Activated naive CD8-positive, alpha-beta T cell treated with anti-CD3 and anti-CD28 coated beads for 36 hours (primary cell): ENCODE data around the gene SKA1. TPM values are rescaled to one million over a fixed set of nuclear protein-coding genes. Genes with fewer than 3 reads are reported as not detected.
A peak's percentile ranks its signal among the peaks of the same experiment; 100 is the strongest.
"Not testable (repeated sequence)": the region's sequence is repeated elsewhere in the genome, so short reads cannot be mapped to it uniquely, and the experiment has no call there.

ENCODE experiments used
- DNase-seq: peaks from one replicate; pipeline ENCODE4 v3.0.0; 2021
- H3K27ac Mint-ChIP-seq: one replicate; pipeline ENCODE4 v1.8.0; 2022; ENCODE audit warnings: mild to moderate bottlenecking, moderate library complexity, mixed read lengths
- H3K27me3 Mint-ChIP-seq: one replicate; pipeline ENCODE4 v1.8.0; 2022; ENCODE audit warnings: mild to moderate bottlenecking, mixed read lengths
- H3K36me3 Mint-ChIP-seq: one replicate; pipeline ENCODE4 v1.8.0; 2021; ENCODE audit warnings: mild to moderate bottlenecking, mixed read lengths
- H3K4me1 Mint-ChIP-seq: one replicate; pipeline ENCODE4 v1.8.0; 2021; ENCODE audit warnings: mixed read lengths
- H3K4me3 Mint-ChIP-seq: one replicate; pipeline ENCODE4 v1.8.0; 2022; ENCODE audit warnings: mild to moderate bottlenecking, moderate library complexity, mixed read lengths
- H3K9me3 Mint-ChIP-seq: one replicate; pipeline ENCODE4 v1.8.0; 2022; ENCODE audit warnings: mixed read lengths
- total RNA-seq, 2 experiments: library from RNA; stranded (reverse); gene quantifications; one replicate each; pipeline ENCODE4 v1.2.3, GENCODE V29; 2021

The SKA1 gene
- total RNA-seq, 2 experiments from 2014 or later, result 37.5 to 38.8 TPM

DNA sequence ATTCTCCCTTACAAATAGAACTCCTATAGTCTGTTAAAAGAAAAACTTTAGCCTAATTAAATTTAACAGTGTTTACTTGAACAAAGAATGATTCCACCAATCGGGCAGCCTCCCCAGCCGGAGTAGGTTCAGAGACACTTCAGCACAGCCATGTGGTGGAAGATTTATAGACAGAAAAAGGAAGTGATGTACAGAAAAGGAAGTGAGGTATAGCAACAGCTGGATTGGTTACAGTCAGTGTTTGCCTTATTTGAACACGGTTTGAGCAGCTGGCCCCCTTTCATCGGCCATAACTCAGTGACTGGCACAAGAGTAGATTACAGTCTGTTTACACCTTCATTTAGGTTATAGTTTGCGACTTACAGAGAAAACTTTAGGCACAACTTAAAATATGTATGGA, 2.1 kb upstream of the SKA1 start:
- peaks cover 5% of the 10 kb centered on the region for H3K4me1 Mint-ChIP-seq
- DNase-seq, result no peak
- no peak overlapping the region for H3K4me3 Mint-ChIP-seq
- peaks cover 5% of the 10 kb centered on the region for H3K36me3 Mint-ChIP-seq
- peaks cover 13% of the 10 kb centered on the region for H3K9me3 Mint-ChIP-seq
- H3K27me3 Mint-ChIP-seq, result peaks cover 24% of the 10 kb centered on the region
- no peak overlapping the region for H3K27ac Mint-ChIP-seq

DNA sequence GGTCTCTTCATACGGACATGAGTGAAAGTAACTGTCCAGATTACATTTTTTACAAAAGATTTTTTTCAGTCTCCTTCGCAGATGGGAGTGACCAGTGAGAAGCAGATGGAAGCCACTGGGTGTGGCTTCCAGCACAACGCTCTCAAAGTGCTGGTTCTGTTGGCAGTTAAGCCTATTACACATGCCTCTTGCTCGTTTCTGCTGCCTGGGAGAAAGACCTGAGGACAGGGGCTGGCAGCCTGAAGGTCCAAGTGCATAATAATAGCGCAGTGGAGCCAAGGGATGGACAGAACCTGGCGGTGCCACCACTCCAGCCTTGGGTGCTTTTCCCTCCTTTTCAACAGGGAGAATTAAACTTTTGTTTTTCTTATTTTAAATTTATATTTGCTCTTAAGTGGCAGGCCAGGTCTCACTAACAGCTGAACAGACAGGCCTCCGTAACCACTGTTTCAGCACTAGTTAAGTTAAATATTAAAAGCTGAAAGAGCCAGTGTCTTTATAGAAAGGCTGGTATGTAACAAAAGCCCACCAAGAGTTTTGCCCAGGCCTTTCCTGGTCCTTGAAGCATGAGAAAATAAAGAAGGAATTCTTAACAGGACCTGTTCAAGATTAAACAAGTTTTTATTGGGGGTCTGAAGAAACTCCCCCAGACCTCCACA, 1.2 kb upstream of the SKA1 start:
- Mint-ChIP-seq H3K4me1 (peaks cover 5% of the 10 kb centered on the region), H3K4me3 (no peak overlapping the region), H3K27ac (no peak overlapping the region), H3K36me3 (peaks cover 5% of the 10 kb centered on the region), H3K9me3 (peaks cover 13% of the 10 kb centered on the region), H3K27me3 (peaks cover 18% of the 10 kb centered on the region)
- DNase-seq, result no peak

- Mint-ChIP-seq H3K27ac (peak overlapping the region; percentile 89), H3K4me3 (peak overlapping the region; percentile 88), H3K27me3 (peaks cover 16% of the 10 kb centered on the region), H3K4me1 (peaks cover 5% of the 10 kb centered on the region), H3K36me3 (peaks cover 5% of the 10 kb centered on the region), H3K9me3 (peaks cover 11% of the 10 kb centered on the region)
- no peak for DNase-seq
Observed at GRCh38 chr18:50374220-50374752, 560 bp upstream of the SKA1 start.

DNA sequence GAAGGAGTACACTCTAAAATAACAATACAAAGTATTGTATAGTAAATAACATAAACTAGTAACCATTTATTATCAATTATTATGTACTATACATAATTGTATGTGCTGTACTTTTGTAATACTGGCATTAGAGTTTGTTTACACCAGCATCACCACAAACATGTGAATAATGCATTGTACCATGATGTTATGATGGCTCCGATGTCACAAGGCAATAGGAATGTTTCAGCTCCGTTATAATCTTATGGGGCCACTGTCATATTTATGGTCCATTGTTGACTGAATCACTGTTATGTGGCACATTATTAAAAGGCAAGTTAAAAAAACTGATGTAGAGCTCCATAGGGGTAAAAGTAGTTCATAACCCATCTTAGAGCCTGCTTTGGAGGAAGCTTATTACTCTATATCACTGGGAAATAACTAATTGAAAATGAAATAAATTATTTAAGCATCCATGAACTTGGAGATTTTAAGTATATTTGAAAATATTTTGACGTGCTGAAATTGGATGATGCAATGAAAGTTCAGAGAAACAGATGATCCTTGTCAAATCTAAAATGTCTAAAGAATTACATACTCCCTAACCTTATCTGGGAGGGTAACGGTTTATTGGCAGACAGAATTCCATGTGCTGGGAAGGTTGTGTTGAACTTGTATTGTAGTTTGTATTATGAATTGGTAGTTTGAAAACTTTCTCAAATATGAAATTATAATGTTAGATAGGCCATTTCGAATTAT, 2.4 kb downstream of the SKA1 start:
- Mint-ChIP-seq H3K36me3 (peaks cover 11% of the 10 kb centered on the region), H3K4me1 (peaks cover 5% of the 10 kb centered on the region), H3K27me3 (no peaks in the 10 kb centered on the region), H3K4me3 (no peak overlapping the region), H3K9me3 (peaks cover 2% of the 10 kb centered on the region), H3K27ac (no peak overlapping the region)
- DNase-seq, result no peak

GRCh38 chr18:50388988-50389387, 14.1 kb downstream of the SKA1 start:
- no peaks in the 10 kb centered on the region for H3K4me1 Mint-ChIP-seq
- no peaks in the 10 kb centered on the region for H3K27me3 Mint-ChIP-seq
- DNase-seq, result no peak
- H3K27ac Mint-ChIP-seq, result no peak overlapping the region
- peaks cover 39% of the 10 kb centered on the region for H3K36me3 Mint-ChIP-seq
- H3K9me3 Mint-ChIP-seq, result no peaks in the 10 kb centered on the region
- H3K4me3 Mint-ChIP-seq, result no peak overlapping the region

DNA sequence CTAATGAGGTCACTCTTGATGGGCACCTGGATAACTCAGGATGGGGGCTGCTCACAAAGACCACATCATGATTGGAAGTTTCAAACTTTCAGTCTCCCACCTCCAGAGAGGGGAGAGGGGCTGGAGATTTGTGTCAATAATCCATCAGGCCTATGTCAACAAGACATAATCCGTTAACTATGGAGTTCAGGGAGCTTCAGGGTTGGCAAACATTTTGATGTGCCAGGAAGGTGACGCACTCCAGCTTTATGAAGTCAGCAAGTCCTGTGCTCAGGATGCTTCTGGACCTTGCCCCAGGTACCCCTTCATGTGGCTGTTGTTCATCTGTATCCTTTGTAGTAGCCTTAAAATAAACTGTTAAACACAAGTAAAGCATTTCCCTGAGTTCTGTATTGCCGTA, 19.0 kb downstream of the SKA1 start:
- Mint-ChIP-seq H3K4me3 (no peak overlapping the region), H3K27me3 (peaks cover 9% of the 10 kb centered on the region), H3K9me3 (peaks cover 4% of the 10 kb centered on the region), H3K36me3 (peaks cover 29% of the 10 kb centered on the region), H3K27ac (no peak overlapping the region), H3K4me1 (no peaks in the 10 kb centered on the region)
- no peak for DNase-seq

DNA sequence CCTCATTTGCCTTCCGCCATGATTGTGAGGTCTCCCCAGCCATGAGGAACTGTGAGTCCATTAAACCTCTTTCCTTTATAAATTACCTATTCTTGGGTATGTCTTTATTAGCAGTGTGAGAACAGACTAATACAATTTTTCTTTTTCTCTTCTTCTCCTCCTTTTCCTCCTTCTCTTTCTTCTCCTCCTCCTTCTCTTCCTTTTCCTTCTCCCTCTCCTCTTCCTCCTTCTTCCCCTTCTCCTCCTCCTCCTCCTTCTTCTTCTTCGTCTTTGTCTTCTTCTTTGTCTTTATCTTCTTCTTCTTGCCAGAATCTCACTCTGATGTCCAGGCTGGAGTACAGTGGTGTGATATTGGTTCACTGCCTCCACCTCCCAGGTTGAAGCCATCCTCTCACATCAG, 20.2 kb downstream of the SKA1 start:
- no peak for DNase-seq
- H3K4me1 Mint-ChIP-seq, result no peaks in the 10 kb centered on the region
- no peak overlapping the region for H3K4me3 Mint-ChIP-seq
- H3K36me3 Mint-ChIP-seq, result peaks cover 26% of the 10 kb centered on the region
- peaks cover 4% of the 10 kb centered on the region for H3K9me3 Mint-ChIP-seq
- H3K27ac Mint-ChIP-seq, result no peak overlapping the region
- peaks cover 19% of the 10 kb centered on the region for H3K27me3 Mint-ChIP-seq

DNA sequence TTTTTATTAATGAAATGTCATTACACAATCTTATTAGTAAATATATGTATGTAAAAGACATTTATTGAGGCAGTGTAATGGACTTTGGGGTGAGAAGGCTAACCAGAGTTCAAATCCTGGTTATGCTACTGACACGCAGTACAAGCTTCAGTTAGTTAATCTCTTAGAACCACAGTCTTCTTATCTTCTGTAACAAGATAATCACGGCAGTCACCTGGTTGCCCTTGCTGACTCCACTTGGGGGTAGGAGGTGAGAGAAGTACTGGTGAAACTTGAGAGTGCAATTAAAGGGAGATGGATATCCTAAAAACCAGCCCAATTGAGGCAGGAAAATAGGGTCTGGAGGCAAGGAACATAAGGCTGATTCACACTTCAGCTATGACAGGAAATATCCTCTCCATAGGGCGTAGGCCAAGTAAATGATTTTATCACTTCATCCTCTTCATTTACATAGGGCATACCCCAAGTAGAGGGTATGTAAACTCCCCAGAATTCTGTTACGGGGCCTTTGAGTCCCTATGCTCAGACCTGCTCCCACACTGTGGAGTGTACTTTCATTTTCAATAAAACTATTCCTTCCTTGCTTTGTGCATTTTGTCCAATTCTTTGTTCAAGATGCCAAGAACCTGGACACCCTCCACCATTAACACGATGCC, 21.3 kb downstream of the SKA1 start:
- H3K27me3 Mint-ChIP-seq, result peaks cover 28% of the 10 kb centered on the region
- no peak overlapping the region for H3K27ac Mint-ChIP-seq
- H3K36me3 Mint-ChIP-seq, result peaks cover 26% of the 10 kb centered on the region
- no peaks in the 10 kb centered on the region for H3K4me1 Mint-ChIP-seq
- DNase-seq, result no peak
- H3K9me3 Mint-ChIP-seq, result peaks cover 4% of the 10 kb centered on the region
- H3K4me3 Mint-ChIP-seq, result no peak overlapping the region

DNA sequence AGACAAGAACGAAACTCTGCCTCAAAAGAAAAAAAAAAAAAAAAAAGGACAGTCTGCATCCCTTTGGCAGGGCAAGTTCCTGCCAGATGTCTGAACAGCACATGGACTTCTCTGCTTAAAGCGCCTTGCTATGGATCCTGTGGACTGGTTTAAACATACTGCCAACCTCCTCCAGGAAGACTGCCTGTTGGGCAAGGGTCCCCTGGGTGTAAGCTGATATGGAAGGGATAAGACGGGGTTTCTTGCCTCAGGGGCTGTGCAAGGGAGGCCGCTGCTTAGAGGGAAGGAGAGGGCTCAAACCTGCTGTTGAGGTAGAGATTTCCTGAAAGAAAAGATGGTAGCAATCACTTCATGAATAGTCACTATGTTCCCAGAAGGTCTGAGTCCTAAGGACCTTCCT, 22.2 kb downstream of the SKA1 start:
- no peak overlapping the region for H3K4me3 Mint-ChIP-seq
- peaks cover 4% of the 10 kb centered on the region for H3K9me3 Mint-ChIP-seq
- peaks cover 36% of the 10 kb centered on the region for H3K27me3 Mint-ChIP-seq
- peaks cover 24% of the 10 kb centered on the region for H3K36me3 Mint-ChIP-seq
- no peak overlapping the region for H3K27ac Mint-ChIP-seq
- no peak for DNase-seq
- no peaks in the 10 kb centered on the region for H3K4me1 Mint-ChIP-seq

DNA sequence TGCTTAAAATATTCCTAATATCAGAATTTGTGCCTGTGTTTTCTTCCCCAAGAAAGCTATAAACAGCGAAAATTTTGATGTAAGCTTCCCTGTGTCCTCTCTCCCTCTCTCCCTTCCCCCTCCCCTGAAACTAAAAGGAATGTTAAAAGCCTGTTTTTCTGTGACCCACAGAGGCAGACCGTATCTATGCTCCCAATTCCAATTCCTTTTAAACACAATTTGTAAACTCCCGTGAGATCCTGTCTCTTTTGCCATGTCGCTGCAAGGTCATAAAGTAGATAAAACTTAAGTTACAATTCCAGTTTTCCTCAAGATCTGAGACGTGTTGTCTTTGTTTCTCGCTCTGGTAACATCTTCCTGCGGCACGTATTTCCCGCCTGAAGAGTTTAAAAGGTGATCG, 23.3 kb downstream of the SKA1 start:
- peaks cover 18% of the 10 kb centered on the region for H3K36me3 Mint-ChIP-seq
- no peak overlapping the region for H3K4me3 Mint-ChIP-seq
- peaks cover 47% of the 10 kb centered on the region for H3K27me3 Mint-ChIP-seq
- H3K27ac Mint-ChIP-seq, result no peak overlapping the region
- H3K4me1 Mint-ChIP-seq, result no peaks in the 10 kb centered on the region
- no peak for DNase-seq
- H3K9me3 Mint-ChIP-seq, result peaks cover 4% of the 10 kb centered on the region

- Mint-ChIP-seq H3K27ac (no peak overlapping the region), H3K4me1 (no peaks in the 10 kb centered on the region), H3K36me3 (peaks cover 13% of the 10 kb centered on the region), H3K27me3 (peaks cover 55% of the 10 kb centered on the region), H3K4me3 (no peak overlapping the region), H3K9me3 (peaks cover 4% of the 10 kb centered on the region)
- no peak for DNase-seq
Observed at GRCh38 chr18:50398947-50399346, 24.1 kb downstream of the SKA1 start.

DNA sequence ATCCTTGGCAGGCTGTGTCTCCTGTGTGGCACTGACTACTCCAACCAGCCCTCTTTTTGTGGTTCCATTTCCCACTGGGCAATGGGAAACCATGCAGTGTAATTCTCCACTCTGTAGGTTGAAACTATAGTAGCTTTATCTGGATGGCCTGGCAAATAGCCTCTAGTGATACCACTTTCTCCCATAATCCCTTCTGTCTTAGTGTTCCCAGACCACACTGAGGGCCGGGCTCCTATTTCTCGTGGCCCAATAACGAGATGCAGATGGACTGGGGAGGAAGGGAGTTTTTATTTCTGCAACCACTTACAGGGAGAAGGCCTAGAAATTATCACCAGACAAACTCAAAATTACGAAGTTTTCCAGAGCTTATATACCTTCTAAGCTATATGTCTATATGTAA, 24.7 kb downstream of the SKA1 start:
- peaks cover 61% of the 10 kb centered on the region for H3K27me3 Mint-ChIP-seq
- H3K27ac Mint-ChIP-seq, result no peak overlapping the region
- DNase-seq, result no peak
- no peaks in the 10 kb centered on the region for H3K4me1 Mint-ChIP-seq
- peaks cover 9% of the 10 kb centered on the region for H3K36me3 Mint-ChIP-seq
- no peak overlapping the region for H3K4me3 Mint-ChIP-seq
- peaks cover 4% of the 10 kb centered on the region for H3K9me3 Mint-ChIP-seq

- H3K36me3 Mint-ChIP-seq, DNase-seq, H3K9me3 Mint-ChIP-seq, H3K27ac Mint-ChIP-seq, H3K4me1 Mint-ChIP-seq, H3K4me3 Mint-ChIP-seq: not testable (repeated sequence)
- H3K27me3 Mint-ChIP-seq, result peaks cover 67% of the 10 kb centered on the region
Observed at GRCh38 chr18:50400438-50400837, 25.6 kb downstream of the SKA1 start.

GRCh38 chr18:50401295-50401694, 26.4 kb downstream of the SKA1 start:
- Mint-ChIP-seq H3K27ac (no peak overlapping the region), H3K27me3 (peaks cover 74% of the 10 kb centered on the region), H3K4me3 (no peak overlapping the region), H3K36me3 (no peaks in the 10 kb centered on the region), H3K4me1 (no peaks in the 10 kb centered on the region), H3K9me3 (no peaks in the 10 kb centered on the region)
- DNase-seq, result no peak

DNA sequence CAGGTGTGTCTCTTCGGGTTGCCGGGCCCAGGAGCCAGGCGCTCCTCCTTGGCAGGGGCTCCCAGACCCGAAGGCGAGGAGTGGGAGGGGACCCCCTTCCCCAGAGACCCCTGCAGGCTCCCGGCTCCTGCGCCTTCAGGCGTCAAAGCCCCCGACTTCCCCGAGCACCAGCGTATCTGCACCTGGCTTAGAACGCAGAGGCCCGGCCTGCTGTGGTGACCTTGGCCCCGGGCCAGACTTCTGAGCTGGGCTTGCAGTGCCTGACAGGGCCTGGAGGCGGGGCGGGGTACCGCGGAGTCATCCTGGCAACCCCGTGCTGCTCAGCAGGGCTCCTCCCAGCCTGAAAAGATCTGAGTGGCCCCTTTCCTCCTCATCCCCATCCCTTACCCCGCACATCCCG, 27.0 kb downstream of the SKA1 start:
- peak; percentile 51 for DNase-seq
- Mint-ChIP-seq H3K27me3 (peaks cover 76% of the 10 kb centered on the region), H3K9me3 (no peaks in the 10 kb centered on the region), H3K36me3 (no peaks in the 10 kb centered on the region), H3K4me3 (no peak overlapping the region), H3K27ac (no peak overlapping the region), H3K4me1 (no peaks in the 10 kb centered on the region)
